ENCODE results near the gene CARMIL1.

CARMIL1 gene

DNA sequence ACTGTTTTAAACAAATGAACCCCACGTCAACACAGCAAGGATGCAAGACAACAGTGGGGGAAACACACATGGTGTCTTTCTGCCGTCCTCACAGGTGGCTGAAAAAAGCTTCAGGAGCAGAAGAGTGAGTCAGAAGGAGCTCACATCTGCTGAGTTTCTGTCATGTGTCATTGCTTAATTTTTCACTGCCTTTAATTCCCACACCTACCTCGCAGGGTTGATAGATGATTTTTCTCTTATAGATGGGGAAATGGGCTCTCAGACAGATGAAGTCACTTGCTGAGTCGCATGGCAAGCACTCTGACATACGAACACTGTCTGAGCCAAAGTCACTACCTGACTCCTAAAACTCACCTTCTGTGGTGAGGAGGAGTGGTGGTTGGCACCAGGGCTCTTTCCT, 28.3 kb upstream of the CARMIL1 start:
- Histone ChIP-seq H3K9ac (ENCODE audit: low read length in 2 of 2) (no peak overlapping the region), H3K27me3 (ENCODE audit: control insufficient read depth in 1 of 2, insufficient read depth in 2 of 2, low read length in 2 of 2) (no peaks in the 10 kb centered on the region), H3K4me3 (ENCODE audit: low read length in 2 of 2) (no peak overlapping the region), H3K36me3 (ENCODE audit: control insufficient read depth in 2 of 2, insufficient read depth in 2 of 2, low read length in 2 of 2) (no peaks in the 10 kb centered on the region), H3K9me3 (ENCODE audit: control insufficient read depth in 2 of 2, low read length in 2 of 2) (no peaks in the 10 kb centered on the region), H3K27ac (ENCODE audit: low read length) (no peak overlapping the region), H3K4me1 (ENCODE audit: control insufficient read depth, insufficient read depth, low read length) (no peaks in the 10 kb centered on the region)

GRCh38 chr6:25251426-25251825, 27.7 kb upstream of the CARMIL1 start:
- no peaks in the 10 kb centered on the region for H3K36me3 ChIP-seq (ENCODE audit: control insufficient read depth in 2 of 2, insufficient read depth in 2 of 2, low read length in 2 of 2)
- no peaks in the 10 kb centered on the region for H3K4me1 ChIP-seq (ENCODE audit: control insufficient read depth, insufficient read depth, low read length)
- no peaks in the 10 kb centered on the region for H3K9me3 ChIP-seq (ENCODE audit: control insufficient read depth in 2 of 2, low read length in 2 of 2)
- H3K27me3 ChIP-seq (ENCODE audit: control insufficient read depth in 1 of 2, insufficient read depth in 2 of 2, low read length in 2 of 2), result no peaks in the 10 kb centered on the region
- no peak overlapping the region for H3K9ac ChIP-seq (ENCODE audit: low read length in 2 of 2)
- no peak overlapping the region for H3K27ac ChIP-seq (ENCODE audit: low read length)
- no peak overlapping the region for H3K4me3 ChIP-seq (ENCODE audit: low read length in 2 of 2)

GRCh38 chr6:25253351-25253750, 25.8 kb upstream of the CARMIL1 start:
- Histone ChIP-seq H3K4me1 (ENCODE audit: control insufficient read depth, insufficient read depth, low read length) (no peaks in the 10 kb centered on the region), H3K27me3 (ENCODE audit: control insufficient read depth in 1 of 2, insufficient read depth in 2 of 2, low read length in 2 of 2) (no peaks in the 10 kb centered on the region), H3K4me3 (ENCODE audit: low read length in 2 of 2) (no peak overlapping the region), H3K27ac (ENCODE audit: low read length) (no peak overlapping the region), H3K36me3 (ENCODE audit: control insufficient read depth in 2 of 2, insufficient read depth in 2 of 2, low read length in 2 of 2) (no peaks in the 10 kb centered on the region), H3K9me3 (ENCODE audit: control insufficient read depth in 2 of 2, low read length in 2 of 2) (no peaks in the 10 kb centered on the region), H3K9ac (ENCODE audit: low read length in 2 of 2) (no peak overlapping the region)

DNA sequence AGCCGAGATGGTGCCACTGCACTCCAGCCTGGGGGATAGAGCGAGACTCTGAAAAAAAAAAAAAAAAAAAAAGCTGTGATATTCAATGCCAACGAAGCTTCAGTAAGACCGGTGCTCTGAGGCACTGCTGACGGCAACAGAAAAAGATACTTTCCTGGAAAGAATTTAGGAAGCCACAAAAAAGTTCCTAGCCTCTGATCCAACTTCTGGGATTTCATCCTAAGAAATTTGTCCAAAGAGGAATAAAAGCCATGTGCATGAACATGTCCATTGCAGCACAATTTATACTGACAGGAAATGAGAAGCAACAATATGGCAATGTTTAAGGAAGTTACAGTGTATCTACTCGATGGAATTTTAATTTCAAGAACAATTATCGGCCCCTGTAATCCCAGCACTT, 24.5 kb upstream of the CARMIL1 start:
- H3K27ac ChIP-seq (ENCODE audit: low read length), result no peak overlapping the region
- H3K9me3 ChIP-seq (ENCODE audit: control insufficient read depth in 2 of 2, low read length in 2 of 2), result no peaks in the 10 kb centered on the region
- H3K4me3 ChIP-seq (ENCODE audit: low read length in 2 of 2), result no peak overlapping the region
- H3K36me3 ChIP-seq (ENCODE audit: control insufficient read depth in 2 of 2, insufficient read depth in 2 of 2, low read length in 2 of 2), result no peaks in the 10 kb centered on the region
- H3K27me3 ChIP-seq (ENCODE audit: control insufficient read depth in 1 of 2, insufficient read depth in 2 of 2, low read length in 2 of 2), result no peaks in the 10 kb centered on the region
- no peaks in the 10 kb centered on the region for H3K4me1 ChIP-seq (ENCODE audit: control insufficient read depth, insufficient read depth, low read length)
- no peak overlapping the region for H3K9ac ChIP-seq (ENCODE audit: low read length in 2 of 2)

DNA sequence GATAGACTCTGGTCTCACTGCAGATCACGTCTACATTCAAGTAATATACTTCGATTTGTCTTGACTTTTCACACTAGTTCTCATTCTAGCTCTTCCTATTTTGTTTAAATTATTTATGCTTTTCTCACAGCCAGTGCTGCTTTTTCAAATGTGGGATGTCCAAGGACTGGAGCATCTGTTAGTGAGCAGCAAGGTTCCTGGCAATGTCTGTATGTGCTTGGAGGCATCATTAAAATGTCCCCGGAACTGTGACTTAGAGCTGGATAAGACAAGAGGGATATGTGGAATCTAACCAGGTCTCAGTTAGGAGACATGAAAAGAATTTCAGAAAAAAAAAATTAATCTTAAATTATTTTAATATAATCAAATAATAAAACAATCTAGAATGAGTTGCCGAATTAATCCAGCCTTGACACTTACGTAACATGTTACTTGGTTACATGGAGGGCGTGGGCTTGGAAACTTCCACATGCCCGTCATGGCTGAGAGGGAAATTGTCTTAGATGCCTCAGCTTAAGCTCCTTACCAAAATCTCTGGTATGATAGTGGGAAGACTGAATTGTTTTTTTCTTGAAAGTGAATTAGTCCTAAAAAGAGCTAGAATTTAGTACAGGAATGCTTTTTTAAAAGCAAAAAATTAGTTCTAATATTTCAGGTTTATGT, 21.4 kb upstream of the CARMIL1 start:
- Histone ChIP-seq H3K27ac (ENCODE audit: low read length) (no peak overlapping the region), H3K36me3 (ENCODE audit: control insufficient read depth in 2 of 2, insufficient read depth in 2 of 2, low read length in 2 of 2) (no peaks in the 10 kb centered on the region), H3K9ac (ENCODE audit: low read length in 2 of 2) (no peak overlapping the region), H3K4me3 (ENCODE audit: low read length in 2 of 2) (no peak overlapping the region), H3K4me1 (ENCODE audit: control insufficient read depth, insufficient read depth, low read length) (no peaks in the 10 kb centered on the region), H3K27me3 (ENCODE audit: control insufficient read depth in 1 of 2, insufficient read depth in 2 of 2, low read length in 2 of 2) (no peaks in the 10 kb centered on the region), H3K9me3 (ENCODE audit: control insufficient read depth in 2 of 2, low read length in 2 of 2) (no peaks in the 10 kb centered on the region)

GRCh38 chr6:25259756-25260155, 19.4 kb upstream of the CARMIL1 start:
- no peak overlapping the region for H3K9ac ChIP-seq (ENCODE audit: low read length in 2 of 2)
- no peaks in the 10 kb centered on the region for H3K9me3 ChIP-seq (ENCODE audit: control insufficient read depth in 2 of 2, low read length in 2 of 2)
- no peaks in the 10 kb centered on the region for H3K4me1 ChIP-seq (ENCODE audit: control insufficient read depth, insufficient read depth, low read length)
- no peaks in the 10 kb centered on the region for H3K27me3 ChIP-seq (ENCODE audit: control insufficient read depth in 1 of 2, insufficient read depth in 2 of 2, low read length in 2 of 2)
- H3K4me3 ChIP-seq (ENCODE audit: low read length in 2 of 2), result no peak overlapping the region
- no peaks in the 10 kb centered on the region for H3K36me3 ChIP-seq (ENCODE audit: control insufficient read depth in 2 of 2, insufficient read depth in 2 of 2, low read length in 2 of 2)
- H3K27ac ChIP-seq (ENCODE audit: low read length), result no peak overlapping the region

DNA sequence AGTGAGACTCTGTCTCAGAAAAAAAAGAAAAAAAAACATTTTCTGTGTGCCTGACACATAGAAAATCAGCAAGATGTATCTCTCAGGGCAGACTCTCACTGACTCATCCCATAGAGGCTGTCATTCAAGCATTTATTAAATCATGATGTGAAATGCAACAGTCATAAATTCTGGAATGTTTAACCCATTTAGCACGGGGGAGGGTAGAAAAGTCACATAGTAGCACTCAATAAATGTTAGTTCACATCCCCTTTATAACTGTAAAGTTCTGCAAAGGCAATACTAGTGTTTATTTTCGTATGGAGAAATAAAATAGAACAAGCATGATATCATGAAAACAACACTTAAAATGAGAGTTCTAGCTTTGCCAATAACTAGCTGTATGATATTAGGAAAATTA, 15.5 kb upstream of the CARMIL1 start:
- Histone ChIP-seq H3K4me1 (ENCODE audit: control insufficient read depth, insufficient read depth, low read length) (no peaks in the 10 kb centered on the region), H3K9me3 (ENCODE audit: control insufficient read depth in 2 of 2, low read length in 2 of 2) (no peaks in the 10 kb centered on the region), H3K27ac (ENCODE audit: low read length) (no peak overlapping the region), H3K36me3 (ENCODE audit: control insufficient read depth in 2 of 2, insufficient read depth in 2 of 2, low read length in 2 of 2) (no peaks in the 10 kb centered on the region), H3K4me3 (ENCODE audit: low read length in 2 of 2) (no peak overlapping the region), H3K9ac (ENCODE audit: low read length in 2 of 2) (no peak overlapping the region), H3K27me3 (ENCODE audit: control insufficient read depth in 1 of 2, insufficient read depth in 2 of 2, low read length in 2 of 2) (no peaks in the 10 kb centered on the region)

DNA sequence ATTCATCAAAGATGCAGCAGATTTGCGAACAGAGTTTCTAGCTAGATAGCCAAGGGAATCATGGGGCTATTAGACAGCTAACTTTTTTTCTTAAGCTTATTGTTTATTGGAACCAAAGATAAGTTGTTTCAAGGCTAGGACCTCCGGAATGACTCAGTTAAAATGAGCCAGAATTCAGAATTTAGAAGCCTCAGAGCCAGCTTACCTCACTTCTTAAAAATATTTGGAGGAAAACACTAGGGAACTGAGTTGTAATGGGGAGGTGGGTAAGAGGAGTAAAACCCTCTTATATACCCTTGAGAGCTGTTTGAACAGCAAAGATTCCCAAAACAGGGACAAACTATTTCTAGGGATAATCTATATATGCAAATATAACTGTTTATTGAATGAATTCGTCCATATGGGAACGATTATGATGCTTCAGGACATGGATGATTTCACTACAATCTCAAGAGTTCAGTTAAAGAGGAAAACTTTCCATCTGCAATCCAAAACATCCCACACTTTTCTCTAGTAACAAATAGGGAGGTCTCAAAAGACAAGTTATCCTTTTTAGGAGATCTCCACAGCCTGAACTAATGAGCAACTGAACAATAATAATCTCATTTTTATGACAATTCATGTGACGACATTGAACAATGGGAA, 12.6 kb upstream of the CARMIL1 start:
- Histone ChIP-seq H3K27ac (ENCODE audit: low read length) (no peak overlapping the region), H3K9me3 (ENCODE audit: control insufficient read depth in 2 of 2, low read length in 2 of 2) (no peaks in the 10 kb centered on the region), H3K9ac (ENCODE audit: low read length in 2 of 2) (no peak overlapping the region), H3K36me3 (ENCODE audit: control insufficient read depth in 2 of 2, insufficient read depth in 2 of 2, low read length in 2 of 2) (no peaks in the 10 kb centered on the region), H3K27me3 (ENCODE audit: control insufficient read depth in 1 of 2, insufficient read depth in 2 of 2, low read length in 2 of 2) (no peaks in the 10 kb centered on the region), H3K4me3 (ENCODE audit: low read length in 2 of 2) (no peak overlapping the region), H3K4me1 (ENCODE audit: control insufficient read depth, insufficient read depth, low read length) (no peaks in the 10 kb centered on the region)

- H3K27me3 ChIP-seq (ENCODE audit: control insufficient read depth in 1 of 2, insufficient read depth in 2 of 2, low read length in 2 of 2), result no peaks in the 10 kb centered on the region
- no peak overlapping the region for H3K4me3 ChIP-seq (ENCODE audit: low read length in 2 of 2)
- H3K4me1 ChIP-seq (ENCODE audit: control insufficient read depth, insufficient read depth, low read length), result no peaks in the 10 kb centered on the region
- no peak overlapping the region for H3K27ac ChIP-seq (ENCODE audit: low read length)
- H3K9me3 ChIP-seq (ENCODE audit: control insufficient read depth in 2 of 2, low read length in 2 of 2), result no peaks in the 10 kb centered on the region
- H3K9ac ChIP-seq (ENCODE audit: low read length in 2 of 2), result no peak overlapping the region
- no peaks in the 10 kb centered on the region for H3K36me3 ChIP-seq (ENCODE audit: control insufficient read depth in 2 of 2, insufficient read depth in 2 of 2, low read length in 2 of 2)
Measured at GRCh38 chr6:25267662-25268061, 11.5 kb upstream of the CARMIL1 start.

DNA sequence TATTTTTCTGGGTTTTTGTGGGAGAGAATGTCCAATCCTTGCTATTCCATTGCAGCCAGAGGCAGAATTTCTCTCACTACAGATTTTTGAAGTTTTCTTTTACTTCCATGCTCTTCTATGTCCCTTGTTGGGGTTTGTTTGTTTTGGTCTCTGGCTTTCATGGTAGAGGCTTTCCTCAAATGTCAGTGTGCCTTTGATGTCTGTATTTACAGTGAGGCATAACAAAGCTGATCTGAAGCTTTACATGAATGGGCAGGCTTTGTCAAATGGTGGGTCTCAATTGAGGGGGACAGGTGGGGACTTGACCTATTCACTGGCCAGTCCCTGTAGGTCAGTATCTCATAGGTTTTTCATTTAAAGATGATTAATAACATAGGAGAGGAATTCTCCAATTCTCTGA, 8.6 kb upstream of the CARMIL1 start:
- H3K4me3 ChIP-seq (ENCODE audit: low read length in 2 of 2), result no peak overlapping the region
- H3K27me3 ChIP-seq (ENCODE audit: control insufficient read depth in 1 of 2, insufficient read depth in 2 of 2, low read length in 2 of 2), result no peaks in the 10 kb centered on the region
- H3K9me3 ChIP-seq (ENCODE audit: control insufficient read depth in 2 of 2, low read length in 2 of 2), result no peaks in the 10 kb centered on the region
- no peak overlapping the region for H3K27ac ChIP-seq (ENCODE audit: low read length)
- no peak overlapping the region for H3K9ac ChIP-seq (ENCODE audit: low read length in 2 of 2)
- H3K36me3 ChIP-seq (ENCODE audit: control insufficient read depth in 2 of 2, insufficient read depth in 2 of 2, low read length in 2 of 2), result no peaks in the 10 kb centered on the region
- H3K4me1 ChIP-seq (ENCODE audit: control insufficient read depth, insufficient read depth, low read length), result no peaks in the 10 kb centered on the region

DNA sequence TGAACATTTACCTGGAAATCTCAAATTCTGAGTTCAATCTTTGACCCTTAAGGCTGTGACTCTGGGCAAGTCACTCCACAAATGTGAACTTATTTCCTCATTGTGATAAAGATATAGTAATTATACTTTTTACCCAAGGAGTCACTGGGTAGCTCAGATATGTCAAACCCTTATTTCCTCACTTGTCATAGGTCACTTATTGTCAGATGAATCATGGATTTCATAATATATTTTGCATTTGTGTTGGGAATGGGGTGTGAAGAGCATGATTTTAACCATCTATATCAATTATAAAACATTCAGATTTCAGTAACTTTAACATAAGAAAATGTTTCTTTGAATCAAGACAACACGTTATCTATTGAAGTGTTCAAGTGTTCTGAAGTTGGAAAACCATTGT, 3.7 kb upstream of the CARMIL1 start:
- Histone ChIP-seq H3K36me3 (ENCODE audit: control insufficient read depth in 2 of 2, insufficient read depth in 2 of 2, low read length in 2 of 2) (no peaks in the 10 kb centered on the region), H3K9ac (ENCODE audit: low read length in 2 of 2) (no peak overlapping the region), H3K27ac (ENCODE audit: low read length) (no peak overlapping the region), H3K27me3 (ENCODE audit: control insufficient read depth in 1 of 2, insufficient read depth in 2 of 2, low read length in 2 of 2) (no peaks in the 10 kb centered on the region), H3K4me1 (ENCODE audit: control insufficient read depth, insufficient read depth, low read length) (peaks cover 12% of the 10 kb centered on the region), H3K4me3 (ENCODE audit: low read length in 2 of 2) (no peak overlapping the region), H3K9me3 (ENCODE audit: control insufficient read depth in 2 of 2, low read length in 2 of 2) (no peaks in the 10 kb centered on the region)
